NCI-H146 (cell line): Measurements from ENCODE around the gene CCNK.

Experiments used
- DNase-seq: peaks from one replicate; lab custom pipeline; 2025; lab: John Stamatoyannopoulos, UW

Gene CCNK

GRCh38 chr14:99552572-99553216 lies 71.5 kb downstream of the CCNK start:
- DNase-seq, result no peak

- no peak for DNase-seq
These were observed 73.0 kb downstream of the CCNK start for GRCh38 chr14:99554184-99554583.

DNA sequence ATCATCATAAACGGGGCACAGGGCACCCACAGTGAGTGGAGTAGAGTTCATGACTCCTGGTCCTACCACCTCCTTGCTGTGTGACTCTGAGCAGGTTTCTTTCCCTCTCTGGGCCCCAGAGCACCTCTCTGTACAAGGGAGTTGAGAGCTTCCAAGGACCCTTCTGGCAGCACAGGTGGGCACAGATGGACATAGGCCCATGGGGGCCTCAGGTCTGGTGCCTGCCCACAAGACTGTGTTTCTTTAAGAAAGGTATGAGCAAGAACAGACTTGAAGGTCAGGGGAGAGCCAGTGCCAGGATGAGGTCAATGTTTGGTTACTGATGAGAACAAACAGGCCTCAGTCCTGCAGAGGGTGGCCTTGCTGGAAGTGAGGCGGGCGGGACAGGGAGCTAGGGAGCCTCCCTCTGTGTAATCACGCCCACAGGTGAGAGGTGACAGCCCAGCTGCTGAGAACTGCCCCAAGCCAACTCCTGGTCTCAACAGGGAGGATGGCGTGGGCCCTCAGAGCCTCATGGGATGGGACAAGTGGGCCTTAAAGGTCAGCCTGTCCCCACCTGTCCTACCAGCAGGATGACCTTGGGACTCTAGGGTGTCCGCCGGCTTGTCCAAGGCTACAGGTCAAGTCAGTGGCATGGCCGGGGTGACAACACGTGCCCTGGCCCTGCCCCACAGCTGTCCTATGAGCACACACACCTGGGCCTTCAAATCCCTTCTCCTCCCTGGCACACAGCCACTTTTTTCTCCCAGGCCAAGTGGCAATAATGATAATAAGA lies 73.7 kb downstream of the CCNK start:
- no peak for DNase-seq

- no peak for DNase-seq
These were observed 75.1 kb downstream of the CCNK start for GRCh38 chr14:99556134-99556791.

- no peak for DNase-seq
These were observed 78.2 kb downstream of the CCNK start for GRCh38 chr14:99559286-99559990.

GRCh38 chr14:99560403-99560802 lies 79.2 kb downstream of the CCNK start:
- DNase-seq, result no peak

DNA sequence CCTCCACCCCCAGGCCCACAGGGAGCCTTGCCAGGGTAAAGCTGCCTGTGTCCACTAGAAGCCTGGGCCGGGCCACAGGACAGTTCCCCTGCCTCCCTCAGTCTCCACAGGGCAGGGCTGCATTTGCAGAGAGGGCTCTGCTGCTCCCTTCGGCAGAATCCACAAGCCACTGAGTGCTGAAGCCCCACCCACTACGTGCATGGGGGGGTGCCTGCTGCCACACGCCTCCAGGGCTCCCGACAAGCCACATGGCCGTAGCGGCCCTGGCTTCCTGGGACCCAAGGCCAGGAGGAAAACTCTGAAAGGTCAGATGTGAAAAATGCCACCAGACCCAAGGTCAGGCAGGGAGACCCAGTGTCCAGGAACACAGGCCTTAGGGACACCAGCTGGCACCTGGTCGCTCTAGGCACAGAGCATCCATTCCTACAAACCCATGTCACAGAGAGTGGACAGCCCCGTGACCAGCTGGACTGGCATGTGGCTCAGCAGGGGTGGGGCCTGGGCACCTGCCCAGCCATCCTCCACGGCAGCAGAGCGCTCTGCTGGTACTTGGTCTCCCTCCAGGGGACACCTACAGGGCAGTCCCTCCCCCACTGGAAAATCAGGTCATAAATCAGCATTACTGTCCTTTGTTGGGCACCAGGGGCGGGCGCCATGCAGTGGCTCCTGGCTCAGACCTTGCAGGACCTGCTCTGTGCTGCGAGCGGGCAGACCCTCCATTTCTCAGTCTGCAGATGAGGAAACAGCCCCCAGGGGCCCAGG lies 79.9 kb downstream of the CCNK start:
- DNase-seq, result no peak

GRCh38 chr14:99561864-99562263 lies 80.7 kb downstream of the CCNK start:
- peak; percentile 24 for DNase-seq
